ENCODE results near the gene VIM. TPM values are rescaled to one million over a fixed set of nuclear protein-coding genes. Genes with fewer than 3 reads are reported as not detected.

Gene VIM
- total and polyA plus RNA-seq, 2 of the 4 experiments (the other 2 are of a cell fraction): 4,502 to 6,735 TPM

DNA sequence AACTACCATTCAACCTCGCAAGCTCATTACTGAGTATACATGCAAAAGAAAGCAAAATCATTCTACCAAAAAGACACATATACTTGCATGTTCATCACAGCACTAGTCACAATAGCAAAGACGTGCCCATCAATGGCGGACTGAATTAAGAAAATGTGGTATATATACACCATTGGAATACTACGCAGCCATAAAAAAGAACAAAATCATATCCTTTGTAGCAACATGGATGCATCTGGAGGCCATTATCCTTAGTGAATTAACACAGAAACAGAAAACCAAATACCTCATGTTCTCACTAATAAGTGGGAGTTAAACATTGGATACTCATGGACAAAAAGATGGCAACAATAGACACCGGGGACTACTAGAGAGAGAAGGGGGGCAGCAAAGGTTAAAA, 33.0 kb upstream of the VIM start:
- no peak overlapping the region for H4K91ac ChIP-seq (ENCODE audit: insufficient read depth, low read depth, low read length)
- ChIA-PET CTCF (no interaction called here), POLR2A (ENCODE audit: unreplicated experiment) (no interaction called here)
- no peak overlapping the region for H3K9ac ChIP-seq (ENCODE audit: low read depth, low read length)
- H4K5ac ChIP-seq (ENCODE audit: low read depth, low read length): no peak overlapping the region
- no CpG with 5 or more reads among the region's 5 CpGs for WGBS, 2 experiments (ENCODE audit: extremely low coverage in 2 of 2, insufficient read length in 1 of 2)
- H3K18ac ChIP-seq (ENCODE audit: low read depth, low read length): no peak overlapping the region
- no peak overlapping the region for H2BK20ac ChIP-seq (ENCODE audit: low read depth, low read length)
- ATAC-seq (ENCODE audit: low read depth) (no peak), DNase-seq (no peak)
- no peak overlapping the region for H3K56ac ChIP-seq (ENCODE audit: extremely low read depth, insufficient read depth, low read length)
- H2AK5ac ChIP-seq (ENCODE audit: low read depth, low read length): no peak overlapping the region
- dilution Hi-C loops (cut with HindIII; ENCODE audit: low sequenced_read_pairs, unreplicated experiment) (no loop called here), intact Hi-C loops (cut with micrococcal nuclease) (no loop called here), in situ Hi-C loops (cut with MboI; ENCODE audit: low sequenced_read_pairs) (no loop called here)
- 0 out of 2 replicates have a peak, but pooled peaks cover 4% of the 10 kb centered on the region for H3K9me1 ChIP-seq (ENCODE audit: insufficient read depth, low read length)
- no peaks in the 10 kb centered on the region for H3K9me3 ChIP-seq (ENCODE audit: control insufficient read depth, insufficient read depth, low read length)
- H2BK120ac ChIP-seq (ENCODE audit: low read depth, low read length): no peak overlapping the region
- H3K4me3 ChIP-seq (ENCODE audit: insufficient read depth, low read depth, low read length): no peak overlapping the region
- H3K27me3 ChIP-seq (ENCODE audit: control insufficient read depth, insufficient read depth, low read length): no peaks in the 10 kb centered on the region
- no peak overlapping the region for H2AFZ ChIP-seq (replicated peaks; ENCODE audit: low read length, poor library complexity)
- H3K4ac ChIP-seq (ENCODE audit: low read depth, low read length): no peak overlapping the region
- H3K27ac ChIP-seq (ENCODE audit: insufficient read depth, low read length): no peak overlapping the region
- no peaks in the 10 kb centered on the region for H3K36me3 ChIP-seq (ENCODE audit: control insufficient read depth, insufficient read depth, low read length)
- H3K23ac ChIP-seq (ENCODE audit: low read depth, low read length): no peak overlapping the region
- H4K8ac ChIP-seq (ENCODE audit: low read depth in 2 of 2, low read length in 2 of 2): no peak overlapping the region
- no peak overlapping the region for H2BK15ac ChIP-seq (ENCODE audit: low read depth, low read length)
- no peak overlapping the region for H2BK5ac ChIP-seq (ENCODE audit: low read depth, low read length, poor library complexity, severe bottlenecking)
- TF ChIP-seq RFX5 (IDR thresholded peaks at IDR 0.05; ENCODE audit: low read depth, low read length) (no peak), RCOR1 (IDR thresholded peaks at IDR 0.05; ENCODE audit: insufficient replicate concordance, low read length) (no peak), CHD1 (IDR thresholded peaks at IDR 0.05; ENCODE audit: low read depth, low read length) (no peak), SMC3 (IDR thresholded peaks at IDR 0.05; ENCODE audit: low read depth, low read length) (no peak), MXI1 (IDR thresholded peaks at IDR 0.05; ENCODE audit: borderline replicate concordance, low read depth, low read length) (no peak), NFE2L2 (IDR thresholded peaks at IDR 0.05; ENCODE audit: low read depth, low read length) (no peak), MAFK (IDR thresholded peaks at IDR 0.05; ENCODE audit: low read depth, low read length) (no peak), FOS (IDR thresholded peaks at IDR 0.05; ENCODE audit: low read depth, low read length) (no peak), RAD21 (IDR thresholded peaks at IDR 0.05; ENCODE audit: low read length) (no peak), CEBPB (IDR thresholded peaks at IDR 0.05; ENCODE audit: low read depth, low read length) (no peak), MAZ (IDR thresholded peaks at IDR 0.05; ENCODE audit: borderline replicate concordance, low read depth, low read length) (no peak), POLR2A (IDR thresholded peaks at IDR 0.05; ENCODE audit: low read depth, low read length) (no peak), BHLHE40 (IDR thresholded peaks at IDR 0.05; ENCODE audit: low read depth, low read length) (no peak)
- TF ChIP-seq, protein P1, sequence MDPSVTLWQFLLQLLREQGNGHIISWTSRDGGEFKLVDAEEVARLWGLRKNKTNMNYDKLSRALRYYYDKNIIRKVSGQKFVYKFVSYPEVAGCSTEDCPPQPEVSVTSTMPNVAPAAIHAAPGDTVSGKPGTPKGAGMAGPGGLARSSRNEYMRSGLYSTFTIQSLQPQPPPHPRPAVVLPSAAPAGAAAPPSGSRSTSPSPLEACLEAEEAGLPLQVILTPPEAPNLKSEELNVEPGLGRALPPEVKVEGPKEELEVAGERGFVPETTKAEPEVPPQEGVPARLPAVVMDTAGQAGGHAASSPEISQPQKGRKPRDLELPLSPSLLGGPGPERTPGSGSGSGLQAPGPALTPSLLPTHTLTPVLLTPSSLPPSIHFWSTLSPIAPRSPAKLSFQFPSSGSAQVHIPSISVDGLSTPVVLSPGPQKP (IDR thresholded peaks at IDR 0.05; ENCODE audit: borderline replicate concordance, low read depth, low read length): no peak
- TF ChIP-seq, protein P2, sequence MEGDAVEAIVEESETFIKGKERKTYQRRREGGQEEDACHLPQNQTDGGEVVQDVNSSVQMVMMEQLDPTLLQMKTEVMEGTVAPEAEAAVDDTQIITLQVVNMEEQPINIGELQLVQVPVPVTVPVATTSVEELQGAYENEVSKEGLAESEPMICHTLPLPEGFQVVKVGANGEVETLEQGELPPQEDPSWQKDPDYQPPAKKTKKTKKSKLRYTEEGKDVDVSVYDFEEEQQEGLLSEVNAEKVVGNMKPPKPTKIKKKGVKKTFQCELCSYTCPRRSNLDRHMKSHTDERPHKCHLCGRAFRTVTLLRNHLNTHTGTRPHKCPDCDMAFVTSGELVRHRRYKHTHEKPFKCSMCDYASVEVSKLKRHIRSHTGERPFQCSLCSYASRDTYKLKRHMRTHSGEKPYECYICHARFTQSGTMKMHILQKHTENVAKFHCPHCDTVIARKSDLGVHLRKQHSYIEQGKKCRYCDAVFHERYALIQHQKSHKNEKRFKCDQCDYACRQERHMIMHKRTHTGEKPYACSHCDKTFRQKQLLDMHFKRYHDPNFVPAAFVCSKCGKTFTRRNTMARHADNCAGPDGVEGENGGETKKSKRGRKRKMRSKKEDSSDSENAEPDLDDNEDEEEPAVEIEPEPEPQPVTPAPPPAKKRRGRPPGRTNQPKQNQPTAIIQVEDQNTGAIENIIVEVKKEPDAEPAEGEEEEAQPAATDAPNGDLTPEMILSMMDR (conservative IDR thresholded peaks at IDR 0.05; ENCODE audit: low read depth, low read length): no peak
- TF ChIP-seq, protein P3, sequence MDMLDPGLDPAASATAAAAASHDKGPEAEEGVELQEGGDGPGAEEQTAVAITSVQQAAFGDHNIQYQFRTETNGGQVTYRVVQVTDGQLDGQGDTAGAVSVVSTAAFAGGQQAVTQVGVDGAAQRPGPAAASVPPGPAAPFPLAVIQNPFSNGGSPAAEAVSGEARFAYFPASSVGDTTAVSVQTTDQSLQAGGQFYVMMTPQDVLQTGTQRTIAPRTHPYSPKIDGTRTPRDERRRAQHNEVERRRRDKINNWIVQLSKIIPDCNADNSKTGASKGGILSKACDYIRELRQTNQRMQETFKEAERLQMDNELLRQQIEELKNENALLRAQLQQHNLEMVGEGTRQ (IDR thresholded peaks at IDR 0.05; ENCODE audit: low read depth, low read length): no peak
- H3K4me2 ChIP-seq (ENCODE audit: low read depth, low read length): no peak overlapping the region
- no peak overlapping the region for H3K14ac ChIP-seq (replicated peaks; ENCODE audit: low read depth, low read length)
- H3K79me1 ChIP-seq (ENCODE audit: low read depth in 1 of 2, low read length in 2 of 2): peaks cover 19 to 35% of the 10 kb centered on the region in 2 experiments
- peaks cover 4% of the 10 kb centered on the region; the same call in 1 of the 2 replicates for H3K4me1 ChIP-seq (ENCODE audit: control insufficient read depth, insufficient read depth, low read length)
- H4K20me1 ChIP-seq (ENCODE audit: insufficient read depth, low read length): no peaks in the 10 kb centered on the region
- BruUV-seq (replicated peaks): no TSS peak
- H2AK9ac ChIP-seq (replicated peaks; ENCODE audit: low read depth, low read length, poor library complexity): no peak overlapping the region

Data from IMR-90 (cell line).